Parathyroid adenoma (tissue), 2 donors: ENCODE results near the gene PARVA.
"Not testable (repeated sequence)": the region's sequence is repeated elsewhere in the genome, so short reads cannot be mapped to it uniquely, and the experiment has no call there.

Experiments
- H2AFZ ChIP-seq: fragments of 300-600 bp; sonication (generic); one replicate; pipeline ENCODE4 v1.7.0; 2017; ENCODE audit warnings: antibody characterized with exemption, mild to moderate bottlenecking
- H3K27ac ChIP-seq: fragments of 300-600 bp; sonication (generic); one replicate; pipeline ENCODE4 v1.7.0; 2017
- H3K27me3 ChIP-seq: fragments of 300-600 bp; sonication (generic); one replicate; pipeline ENCODE4 v1.7.0; 2017; ENCODE audit warnings: low read length; ENCODE audit not compliant: control insufficient read depth, insufficient read depth
- H3K36me3 ChIP-seq: fragments of 300-600 bp; sonication (generic); one replicate; pipeline ENCODE4 v1.7.0; 2017; ENCODE audit warnings: low read length; ENCODE audit not compliant: control insufficient read depth, insufficient read depth
- H3K4me1 ChIP-seq: fragments of 300-600 bp; sonication (generic); one replicate; pipeline ENCODE4 v1.7.0; 2017; ENCODE audit warnings: control low read depth
- H3K4me2 ChIP-seq: fragments of 300-600 bp; sonication (generic); one replicate; pipeline ENCODE4 v1.7.0; 2017; ENCODE audit warnings: low read length
- H3K4me3 ChIP-seq: fragments of 300-600 bp; sonication (generic); one replicate; pipeline ENCODE4 v1.7.0; 2017; ENCODE audit warnings: low read depth, low read length
- H3K79me2 ChIP-seq: fragments of 300-600 bp; sonication (generic); one replicate; pipeline ENCODE4 v1.7.0; 2017; ENCODE audit warnings: control low read depth
- H3K9ac ChIP-seq: fragments of 300-600 bp; sonication (generic); one replicate; pipeline ENCODE4 v1.7.0; 2017; ENCODE audit warnings: mild to moderate bottlenecking
- H3K9me3 ChIP-seq: fragments of 300-600 bp; sonication (generic); one replicate; pipeline ENCODE4 v1.7.0; 2017; ENCODE audit warnings: low read length; ENCODE audit not compliant: control insufficient read depth
- CTCF ChIP-seq: fragments of 300-600 bp; sonication (generic); IDR thresholded peaks from one replicate; pipeline ENCODE4 v1.7.0; 2017; ENCODE audit warnings: antibody characterized with exemption, mild to moderate bottlenecking
- donor health status: primary hyperparathyroidism.

PARVA gene

GRCh38 chr11:12520054-12520453, 142.7 kb downstream of the PARVA start:
- Histone ChIP-seq H3K36me3 (no peaks in the 10 kb centered on the region), H3K27ac (no peak overlapping the region), H3K4me2 (no peak overlapping the region), H3K27me3 (no peaks in the 10 kb centered on the region), H3K79me2 (no peaks in the 10 kb centered on the region), H3K4me3 (no peak overlapping the region), H3K9me3 (no peaks in the 10 kb centered on the region), H3K4me1 (no peaks in the 10 kb centered on the region), H2AFZ (no peak overlapping the region), H3K9ac (no peak overlapping the region)
- no peak for TF ChIP-seq CTCF

DNA sequence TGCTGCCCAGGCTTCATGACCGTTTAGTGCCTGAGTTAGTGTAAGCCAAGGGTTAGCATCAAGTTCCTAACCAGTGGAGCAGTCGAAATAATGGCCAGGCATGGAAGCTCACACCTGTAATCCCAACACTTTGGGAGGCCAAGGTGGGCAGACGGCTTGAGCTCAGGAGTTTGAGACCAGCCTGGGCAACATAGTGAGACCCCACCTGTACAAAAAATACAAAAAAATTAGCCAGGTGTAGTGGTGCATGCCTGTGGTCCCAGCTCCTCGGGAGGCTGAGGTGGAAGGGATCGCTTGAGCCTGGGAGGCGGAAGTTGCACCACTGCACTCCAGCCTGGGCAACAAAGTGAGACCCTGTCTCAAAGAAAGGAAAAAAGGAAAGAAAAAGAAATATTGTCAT, 143.2 kb downstream of the PARVA start:
- not testable (repeated sequence) for H3K36me3 ChIP-seq

GRCh38 chr11:12523180-12523924, 146.0 kb downstream of the PARVA start:
- Histone ChIP-seq H3K79me2 (no peaks in the 10 kb centered on the region), H3K27me3 (no peaks in the 10 kb centered on the region), H3K27ac (no peak overlapping the region), H3K9ac (no peak overlapping the region), H3K4me2 (no peak overlapping the region), H3K36me3 (no peaks in the 10 kb centered on the region), H3K4me1 (no peaks in the 10 kb centered on the region), H2AFZ (no peak overlapping the region), H3K9me3 (no peaks in the 10 kb centered on the region), H3K4me3 (no peak overlapping the region)
- no peak for TF ChIP-seq CTCF

More for the DNA sequence above, 143.2 kb downstream of the PARVA start:
- H3K4me3 ChIP-seq, H3K9me3 ChIP-seq, H3K4me2 ChIP-seq, H2AFZ ChIP-seq, H3K79me2 ChIP-seq, H3K9ac ChIP-seq, H3K4me1 ChIP-seq, H3K27ac ChIP-seq, H3K27me3 ChIP-seq: not testable (repeated sequence)

DNA sequence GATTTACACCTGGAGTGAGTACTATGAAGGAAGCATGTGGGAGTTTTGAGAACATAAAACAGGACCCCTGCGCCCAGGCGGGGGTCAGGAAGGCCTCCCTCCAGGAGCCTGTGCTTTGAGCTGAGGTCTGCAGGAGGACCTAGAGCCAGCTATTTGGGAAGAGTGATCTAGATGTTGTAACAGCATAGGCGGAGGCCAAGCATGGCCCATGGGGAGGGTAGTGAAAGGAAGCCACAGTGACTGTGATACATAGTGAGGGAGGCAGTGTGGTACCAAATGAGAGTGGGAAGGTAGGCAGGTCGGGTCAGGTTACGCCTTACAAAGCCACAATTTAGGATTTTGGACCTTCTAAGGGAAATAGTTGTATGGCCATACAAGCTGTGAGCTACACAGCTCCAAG, 147.5 kb downstream of the PARVA start:
- H3K79me2 ChIP-seq, result no peaks in the 10 kb centered on the region
- no peaks in the 10 kb centered on the region for H3K4me1 ChIP-seq
- TF ChIP-seq CTCF, result no peak
- H3K4me2 ChIP-seq, result no peak overlapping the region
- no peak overlapping the region for H3K9ac ChIP-seq
- H3K9me3 ChIP-seq, result no peaks in the 10 kb centered on the region
- H3K27me3 ChIP-seq, result no peaks in the 10 kb centered on the region
- no peak overlapping the region for H3K27ac ChIP-seq
- H2AFZ ChIP-seq, result no peak overlapping the region
- no peak overlapping the region for H3K4me3 ChIP-seq
- H3K36me3 ChIP-seq, result no peaks in the 10 kb centered on the region

- Histone ChIP-seq H3K4me2 (no peak overlapping the region), H3K4me1 (no peaks in the 10 kb centered on the region), H3K9me3 (no peaks in the 10 kb centered on the region), H3K27ac (no peak overlapping the region), H3K4me3 (no peak overlapping the region), H3K9ac (no peak overlapping the region), H3K27me3 (no peaks in the 10 kb centered on the region), H2AFZ (no peak overlapping the region), H3K36me3 (no peaks in the 10 kb centered on the region), H3K79me2 (no peaks in the 10 kb centered on the region)
- no peak for TF ChIP-seq CTCF
These were observed 148.2 kb downstream of the PARVA start for GRCh38 chr11:12525466-12526055.
